H9 (cell line): ENCODE data around the gene RABEP1. TPM values are rescaled to one million over a fixed set of nuclear protein-coding genes. Genes with fewer than 3 reads are reported as not detected.

ENCODE experiments used
- DNase-seq: peaks from one replicate; pipeline ENCODE4 v3.0.0-alpha.2; 2017
- H2AFZ ChIP-seq: one replicate; pipeline ENCODE4 v1.6.1; 2013; ENCODE audit warnings: mild to moderate bottlenecking, low read length, control low read depth, moderate library complexity
- H2AK5ac ChIP-seq: 2 replicates; pipeline ENCODE4 v1.6.1; 2013; ENCODE audit warnings: low read length, control low read depth, mixed read lengths; ENCODE audit not compliant: insufficient read length
- H2BK120ac ChIP-seq: one replicate; pipeline ENCODE4 v1.6.1; 2013; ENCODE audit warnings: low read depth, mild to moderate bottlenecking, low read length, control low read depth, inconsistent platforms; ENCODE audit not compliant: poor library complexity, severe bottlenecking
- H2BK12ac ChIP-seq: 2 replicates; pipeline ENCODE4 v1.6.1; 2013; ENCODE audit warnings: low read length, control low read depth, mixed read lengths, low read depth; ENCODE audit not compliant: insufficient read length
- H2BK15ac ChIP-seq: 2 replicates; pipeline ENCODE4 v1.6.1; 2013; ENCODE audit warnings: low read depth, low read length, control low read depth
- H2BK20ac ChIP-seq: one replicate; pipeline ENCODE4 v1.6.1; 2013; ENCODE audit warnings: low read depth, mild to moderate bottlenecking, low read length, control low read depth, inconsistent platforms; ENCODE audit not compliant: poor library complexity, severe bottlenecking
- H2BK5ac ChIP-seq: 2 replicates; pipeline ENCODE4 v1.6.1; 2013; ENCODE audit warnings: low read length, control low read depth, mixed read lengths; ENCODE audit not compliant: insufficient read length
- H3K14ac ChIP-seq: 2 replicates; pipeline ENCODE4 v1.6.1; 2013; ENCODE audit warnings: low read length, control low read depth; ENCODE audit not compliant: insufficient read depth
- H3K18ac ChIP-seq: 2 replicates; pipeline ENCODE4 v1.6.1; 2013; ENCODE audit warnings: low read depth, mild to moderate bottlenecking, mixed read lengths, low read length, control low read depth; ENCODE audit not compliant: insufficient read length
- H3K23ac ChIP-seq: 2 replicates; pipeline ENCODE4 v1.6.1; 2013; ENCODE audit warnings: low read length, control low read depth, mixed read lengths, low read depth; ENCODE audit not compliant: insufficient read length
- H3K23me2 ChIP-seq: 2 replicates; pipeline ENCODE4 v1.6.1; 2013; ENCODE audit warnings: low read depth, mild to moderate bottlenecking, mixed read lengths, low read length, control low read depth; ENCODE audit not compliant: insufficient read length, poor library complexity, severe bottlenecking
- H3K27ac ChIP-seq: 2 replicates; pipeline ENCODE4 v1.5.1; 2013; ENCODE audit warnings: low read length, control low read depth, mixed read lengths, low read depth; ENCODE audit not compliant: insufficient read length
- H3K27me3 ChIP-seq: 2 replicates; pipeline ENCODE4 v1.6.1; 2013; ENCODE audit warnings: low read length, control low read depth, inconsistent platforms; ENCODE audit not compliant: insufficient read depth
- H3K4ac ChIP-seq: 2 replicates; pipeline ENCODE4 v1.6.1; 2013; ENCODE audit warnings: low read depth, mild to moderate bottlenecking, control low read depth, inconsistent platforms, low read length, moderate library complexity
- H3K4me1 ChIP-seq: 2 replicates; pipeline ENCODE4 v1.6.1; 2013; ENCODE audit warnings: low read length, control low read depth, inconsistent platforms; ENCODE audit not compliant: insufficient read depth
- H3K4me2 ChIP-seq: 2 replicates; pipeline ENCODE4 v1.6.1; 2013; ENCODE audit warnings: low read length, control low read depth, mixed read lengths; ENCODE audit not compliant: insufficient read length, insufficient read depth
- H3K56ac ChIP-seq: 2 replicates; pipeline ENCODE4 v1.6.1; 2013; ENCODE audit warnings: low read depth, mild to moderate bottlenecking, mixed read lengths, low read length, control low read depth; ENCODE audit not compliant: insufficient read length
- H3K79me1 ChIP-seq: 2 replicates; pipeline ENCODE4 v1.6.1; 2013; ENCODE audit warnings: low read depth, mild to moderate bottlenecking, moderate library complexity, low read length, control low read depth, inconsistent platforms; ENCODE audit not compliant: insufficient read depth, poor library complexity, severe bottlenecking
- H3K79me2 ChIP-seq: 2 replicates; pipeline ENCODE4 v1.6.1; 2013; ENCODE audit warnings: low read length, control low read depth, inconsistent platforms; ENCODE audit not compliant: insufficient read depth
- H3K9ac ChIP-seq: 2 replicates; pipeline ENCODE4 v1.6.1; 2013; ENCODE audit warnings: low read length, control low read depth, mixed read lengths; ENCODE audit not compliant: insufficient read length; ENCODE audit errors: extremely low read depth
- H3K9me3 ChIP-seq: one replicate; pipeline ENCODE4 v1.6.1; 2013; ENCODE audit warnings: low read depth, low read length, inconsistent platforms; ENCODE audit not compliant: control insufficient read depth
- H3T11ph ChIP-seq: one replicate; pipeline ENCODE4 v1.6.1; 2013; ENCODE audit warnings: mild to moderate bottlenecking, low read length, control low read depth, inconsistent platforms
- H4K20me1 ChIP-seq: one replicate; pipeline ENCODE4 v1.6.1; 2013; ENCODE audit not compliant: control insufficient read depth, insufficient read length, insufficient read depth
- H4K5ac ChIP-seq: 2 replicates; pipeline ENCODE4 v1.6.1; 2013; ENCODE audit warnings: low read depth, mild to moderate bottlenecking, mixed read lengths, low read length, control low read depth; ENCODE audit not compliant: insufficient read length
- H4K8ac ChIP-seq: replicated peaks from 2 replicates; pipeline ENCODE4 v1.6.1; 2013; ENCODE audit warnings: low read length, control low read depth, mixed read lengths, low read depth; ENCODE audit not compliant: insufficient read length
- H4K91ac ChIP-seq: 2 replicates; pipeline ENCODE4 v1.6.1; 2013; ENCODE audit warnings: low read depth, mild to moderate bottlenecking, moderate library complexity, mixed read lengths, low read length, control low read depth; ENCODE audit not compliant: insufficient read length
- H3K27ac Mint-ChIP-seq, 3 experiments: 2 replicates in 2 of 3; 3 replicates in 1 of 3; pipeline ENCODE4 v1.8.0; 2020 to 2021; ENCODE audit warnings: mixed read lengths in 3 of 3, mild to moderate bottlenecking in 1 of 3, moderate library complexity in 1 of 3
- H3K27me3 Mint-ChIP-seq: 2 replicates; pipeline ENCODE4 v1.8.0; 2021; ENCODE audit warnings: low read depth, mild to moderate bottlenecking, moderate library complexity, mixed read lengths
- H3K36me3 Mint-ChIP-seq, 3 experiments: 2 replicates in 2 of 3; 3 replicates in 1 of 3; pipeline ENCODE4 v1.8.0; 2020 to 2021; ENCODE audit warnings: low read depth in 3 of 3, mixed read lengths in 3 of 3; ENCODE audit not compliant: insufficient read depth in 1 of 3
- H3K4me1 Mint-ChIP-seq, 2 experiments: 2 replicates each; pipeline ENCODE4 v1.8.0; 2020; ENCODE audit warnings: mixed read lengths in 2 of 2
- H3K4me3 Mint-ChIP-seq, 2 experiments: 2 replicates in 1 of 2; 3 replicates in 1 of 2; pipeline ENCODE4 v1.8.0; 2020 to 2021; ENCODE audit warnings: mild to moderate bottlenecking in 2 of 2, mixed read lengths in 2 of 2, moderate library complexity in 1 of 2
- H3K9me3 Mint-ChIP-seq, 2 experiments: 2 replicates in 1 of 2; 3 replicates in 1 of 2; pipeline ENCODE4 v1.8.0; 2020; ENCODE audit warnings: mild to moderate bottlenecking in 2 of 2, mixed read lengths in 2 of 2, moderate library complexity in 1 of 2
- CTCF ChIP-seq: fragments of 200-600 bp; sonication (generic); conservative IDR thresholded peaks from 3 replicates; pipeline ENCODE4 v1.8.0; 2021; ENCODE audit warnings: antibody characterized with exemption, mild to moderate bottlenecking
- WGBS: extraction: QIAGEN DNeasy Blood & Tissue Kit; methylation state at CpG from one replicate; pipeline ENCODE4 v1.1.7; 2013; ENCODE audit warnings: missing lambda C conversion rate, low lambda C conversion rate, mixed read lengths; ENCODE audit not compliant: insufficient read length; ENCODE audit errors: extremely low coverage; 5-methylcytosine and 5-hydroxymethylcytosine counted together
- total RNA-seq: library from RNA; stranded (reverse); gene quantifications from 2 replicates; pipeline ENCODE4 v1.2.1, GENCODE V29; 2021

RABEP1 gene
- total RNA-seq, 1 experiment from 2014 or later = 46.9 TPM

DNA sequence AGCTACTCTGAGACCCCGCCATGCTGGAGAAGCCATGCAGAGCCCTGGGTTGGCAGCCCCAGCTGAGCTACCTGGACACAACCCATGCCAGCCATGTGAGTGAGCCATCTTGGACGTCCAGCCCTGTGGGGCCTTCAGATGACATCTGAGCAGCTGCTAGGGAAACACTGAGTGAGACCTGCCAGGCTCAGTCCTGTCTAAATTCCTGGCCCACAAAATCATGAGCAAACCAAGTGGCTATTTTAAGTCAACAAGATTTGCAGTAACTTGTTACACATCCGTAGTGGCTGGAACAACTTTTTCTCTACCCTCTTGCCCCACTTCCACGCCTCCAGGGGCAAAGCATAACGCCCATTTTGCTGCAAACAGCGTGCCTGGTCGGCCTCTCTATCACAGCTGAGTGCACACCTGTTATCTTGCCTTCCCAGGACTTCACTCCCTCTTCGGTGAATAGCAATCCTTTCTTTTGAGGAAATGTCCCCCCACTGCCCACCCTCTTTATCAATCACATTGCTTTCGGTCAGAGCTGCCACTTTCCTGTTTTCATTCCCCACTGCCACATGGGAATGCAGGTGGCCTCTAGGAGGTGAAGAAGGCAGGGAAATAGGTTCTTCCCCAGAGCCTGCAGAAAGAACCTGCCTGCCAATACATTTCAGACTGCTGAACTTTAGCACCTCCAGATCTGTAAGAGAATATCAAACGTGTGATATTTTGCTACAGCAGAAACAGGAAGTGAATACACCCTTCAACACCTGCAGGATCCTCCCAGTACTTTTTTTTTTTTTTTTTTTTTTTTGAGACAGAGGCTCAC is 40.0 kb upstream of the RABEP1 start:
- Histone ChIP-seq H3K9me3 (no peaks in the 10 kb centered on the region), H3K4me1 (no peaks in the 10 kb centered on the region), H2BK12ac (no peak overlapping the region), H2AK5ac (no peak overlapping the region), H3K27me3 (no peaks in the 10 kb centered on the region), H4K8ac (no peak overlapping the region), H3K79me2 (no peaks in the 10 kb centered on the region), H3K23me2 (no peaks in the 10 kb centered on the region), H3K4me2 (no peak overlapping the region), H3K27ac (no peak overlapping the region), H3K79me1 (no peaks in the 10 kb centered on the region), H3K23ac (no peak overlapping the region), H3K56ac (no peak overlapping the region), H2BK15ac (no peak overlapping the region), H4K91ac (no peak overlapping the region), H2AFZ (no peak overlapping the region), H3K9ac (no peak overlapping the region), H4K5ac (no peak overlapping the region), H3K18ac (no peak overlapping the region), H3K14ac (no peak overlapping the region), H2BK5ac (no peak overlapping the region), H3T11ph (no peak overlapping the region), H4K20me1 (no peaks in the 10 kb centered on the region), H3K4ac (no peak overlapping the region), H2BK120ac (no peak overlapping the region), H2BK20ac (no peak overlapping the region)
- Mint-ChIP-seq H3K27ac (no peak overlapping the region), H3K4me1 (peaks cover 0 to 4% of the 10 kb centered on the region in 2 experiments; a peak in 1 of 4 replicates), H3K27me3 (peaks cover 8% of the 10 kb centered on the region), H3K9me3 (no peaks in the 10 kb centered on the region), H3K4me3 (no peak overlapping the region), H3K36me3 (no peaks in the 10 kb centered on the region)
- no CpG with 5 or more reads among the region's 10 CpGs for WGBS
- no peak for DNase-seq
- no peak for TF ChIP-seq CTCF
